GM12878 (cell line): ENCODE data around the gene ACVR2A. TPM values are rescaled to one million over a fixed set of nuclear protein-coding genes. Genes with fewer than 3 reads are reported as not detected.

Source experiments
- ATAC-seq: fragments of 200-7000 bp; cut with Tn5 transposase; 3 replicates; pipeline ENCODE4 v1.9.1; 2020; ENCODE audit warnings: mild to moderate bottlenecking, moderate library complexity
- BruUV-seq: library from RNA; stranded (reverse); fragments of 400-500 nt; replicated peaks from 2 replicates; lab custom pipeline; 2021; lab: Mats Ljungman, UMichigan
- CTCF ChIA-PET: fragments of 300-600 bp; sonication (Branson Sonifier 250); formaldehyde crosslinking; extraction: SDS; loops from one replicate; lab custom pipeline; 2021; ENCODE audit warnings: inconsistent platforms; lab: Yijun Ruan, JAX
- POLR2A ChIA-PET: fragments of 350-600 bp; formaldehyde crosslinking; extraction: SDS; loops from one replicate; lab custom pipeline; 2021; ENCODE audit warnings: inconsistent platforms; lab: Charles Lee
- RAD21 ChIA-PET: fragments of 300-600 bp; sonication (Branson Sonifier 250); formaldehyde crosslinking; loops from one replicate; lab custom pipeline; 2023; ENCODE audit warnings: antibody characterized with exemption; ENCODE audit not compliant: unreplicated experiment; lab: Charles Lee
- SMC1A ChIA-PET: fragments of 300-600 bp; sonication (Branson Sonifier 250); formaldehyde crosslinking; loops from one replicate; lab custom pipeline; 2023; ENCODE audit not compliant: unreplicated experiment, uncharacterized antibody; lab: Charles Lee
- DNase-seq: peaks from one replicate; pipeline ENCODE4 v3.0.0-alpha.2; 2011; ENCODE audit warnings: low read depth, low spot score
- FAIRE-seq: peaks from 3 replicates; lab custom pipeline; 2011; peaks lifted over from hg19 to GRCh38; lab: Jason Lieb, UNC
- H2AFZ ChIP-seq: 2 replicates; pipeline ENCODE4 v1.6.0; 2011; ENCODE audit warnings: low read depth, low read length, control low read depth; ENCODE audit not compliant: control insufficient read depth
- H3K27ac ChIP-seq: 2 replicates; pipeline ENCODE4 v1.5.1; 2011; ENCODE audit warnings: control low read depth; ENCODE audit not compliant: control insufficient read depth, insufficient read depth
- H3K27me3 ChIP-seq, 2 experiments: replicated peaks in 1 of 2; 2 replicates each; pipeline versions ENCODE4 v1.6.0 to v1.6.1; 2011; ENCODE audit warnings: low read length in 1 of 2; ENCODE audit not compliant: control insufficient read depth in 2 of 2, insufficient read depth in 2 of 2
- H3K36me3 ChIP-seq, 2 experiments: 2 replicates each; pipeline ENCODE4 v1.5.1; 2011; ENCODE audit warnings: low read length in 1 of 2; ENCODE audit not compliant: control insufficient read depth in 2 of 2, insufficient read depth in 2 of 2
- H3K4me1 ChIP-seq: 2 replicates; pipeline ENCODE4 v1.6.1; 2011; ENCODE audit warnings: mild to moderate bottlenecking, low read length, moderate library complexity, mixed read lengths; ENCODE audit not compliant: control insufficient read depth, insufficient read depth
- H3K4me2 ChIP-seq: 2 replicates; pipeline ENCODE4 v1.6.0; 2011; ENCODE audit warnings: control low read depth; ENCODE audit not compliant: control insufficient read depth, insufficient read depth
- H3K4me3 ChIP-seq: fragments of 200-600 bp; sonication (generic); 2 replicates; pipeline ENCODE4 v1.5.1; 2016
- H3K79me2 ChIP-seq: 2 replicates; pipeline ENCODE4 v1.6.0; 2011; ENCODE audit warnings: low read length; ENCODE audit not compliant: control insufficient read depth, insufficient read depth
- H3K9ac ChIP-seq: 2 replicates; pipeline ENCODE4 v1.8.0; 2011; ENCODE audit warnings: low read length, control low read depth, mixed read lengths; ENCODE audit not compliant: control insufficient read depth, insufficient read depth
- H3K9me3 ChIP-seq: replicated peaks from 3 replicates; pipeline ENCODE4 v1.5.1; 2011; ENCODE audit warnings: mild to moderate bottlenecking, low read length; ENCODE audit not compliant: control insufficient read depth, insufficient read depth
- H4K20me1 ChIP-seq: 2 replicates; pipeline ENCODE4 v1.6.0; 2011; ENCODE audit not compliant: control insufficient read depth, insufficient read depth
- BMI1 ChIP-seq: fragments of 450-650 bp; IDR thresholded peaks from 2 replicates; pipeline ENCODE4 v1.6.1; 2016; ENCODE audit warnings: mild to moderate bottlenecking, moderate library complexity, borderline replicate concordance
- IRF4 ChIP-seq: IDR thresholded peaks from 2 replicates; pipeline ENCODE4 v1.6.1; 2011; ENCODE audit warnings: low read depth, low read length
- RCOR1 ChIP-seq: conservative IDR thresholded peaks from 2 replicates; pipeline ENCODE4 v1.6.1; 2012; ENCODE audit warnings: low read depth, low read length, improper control_type of control experiment
- SMARCA5 ChIP-seq: fragments of 450-650 bp; IDR thresholded peaks from 2 replicates; pipeline ENCODE4 v1.6.1; 2017; ENCODE audit warnings: mild to moderate bottlenecking
- SPI1 ChIP-seq: IDR thresholded peaks from 2 replicates; pipeline ENCODE4 v1.6.1; 2011; ENCODE audit warnings: low read depth, mild to moderate bottlenecking, low read length, moderate library complexity, borderline replicate concordance; ENCODE audit not compliant: insufficient read depth
- SREBF2 ChIP-seq: IDR thresholded peaks from 2 replicates; pipeline ENCODE4 v1.6.1; 2012; ENCODE audit warnings: mild to moderate bottlenecking, low read length
- TCF7 ChIP-seq: IDR thresholded peaks from 2 replicates; pipeline ENCODE4 v1.6.1; 2014; ENCODE audit warnings: antibody characterized with exemption, borderline replicate concordance
- WGBS: methylation state at CpG from one replicate; pipeline ENCODE4 v1.1.6; 2016; ENCODE audit warnings: low lambda C conversion rate; ENCODE audit not compliant: insufficient replicate concordance, insufficient coverage; ENCODE audit errors: missing lambda C conversion rate; 5-methylcytosine and 5-hydroxymethylcytosine counted together
- in situ Hi-C: fragments of 300-500 bp; cut with MboI; formaldehyde crosslinking; loops from 9 replicates; pipeline ENCODE4 v1.14.3; 2018; ENCODE audit warnings: mixed read lengths
- intact Hi-C: fragments of 100-400 bp; cut with micrococcal nuclease; formaldehyde crosslinking; loops from one replicate; pipeline ENCODE4 v1.14.2; 2022; ENCODE audit not compliant: unreplicated experiment
- polyA plus RNA-seq, 11 experiments: library from polyadenylated mRNA; depleted of rRNA in 4 of 11; unstranded in 6 of 11; stranded (reverse) in 5 of 11; fragments of >200 nt; fragmentation: Nextera tagmentation in 4 of 11; fragmentation: Illumina TruSeq in 1 of 11; extraction: Ambion mirVana in 4 of 11; extraction: Trizol in 1 of 11; gene quantifications; 1 replicate in 1 of 11; 2 replicates in 10 of 11; pipeline versions ENCODE4 v1.2.1 to v1.2.3, GENCODE V29; 2011 to 2016; ENCODE audit warnings: inconsistent platforms in 2 of 11, missing spikeins in 2 of 11, low read depth in 1 of 11
- total RNA-seq, 4 experiments: library from RNA; depleted of rRNA in 3 of 4; stranded (reverse); fragments of >200 nt in 3 of 4; fragmentation: Illumina TruSeq in 1 of 4; extraction: Trizol in 1 of 4; gene quantifications; 2 replicates each; pipeline versions ENCODE4 v1.2.1 to v1.2.3, GENCODE V29; 2013 to 2021

ACVR2A gene
- total and polyA plus RNA-seq, 10 of the 15 experiments (the other 5 are each of a cell fraction or from before 2014, with no cell fraction given) = 0.42 to 3.0 (median 1.7) TPM

- BruUV-seq = no TSS peak
- ChIA-PET SMC1A (no interaction called here), RAD21 (interaction anchor here (0.5 kb wide), 1 partner anchor 20 kb away, joined by 3 read pairs; no protein-coding TSS in a partner anchor), CTCF (no interaction called here), POLR2A (no interaction called here)
- no peak overlapping the region for H2AFZ ChIP-seq
- no peaks in the 10 kb centered on the region for H3K79me2 ChIP-seq
- intact Hi-C loops (no loop called here), in situ Hi-C loops (no loop called here)
- ATAC-seq = no peak
- no peak for FAIRE-seq
- no peaks in the 10 kb centered on the region; the same call in 2 of the 3 replicates for H3K9me3 ChIP-seq
- H3K4me2 ChIP-seq = no peak overlapping the region
- H3K27ac ChIP-seq = no peak overlapping the region
- no peaks in the 10 kb centered on the region for H4K20me1 ChIP-seq
- no peak overlapping the region for H3K9ac ChIP-seq
- no peaks in the 10 kb centered on the region for H3K4me1 ChIP-seq
- no peak for TF ChIP-seq IRF4
- no peak for TF ChIP-seq BMI1
- TF ChIP-seq SREBF2 = no peak
- no peak for TF ChIP-seq TCF7
- TF ChIP-seq RCOR1 = no peak
- H3K4me3 ChIP-seq = no peak overlapping the region
- DNase-seq = no peak
- peaks cover 0 to 2% of the 10 kb centered on the region in 2 experiments; a peak in 1 of 4 replicates for H3K27me3 ChIP-seq
- H3K36me3 ChIP-seq = no peaks in the 10 kb centered on the region
These were observed 20.7 kb downstream of the ACVR2A start for GRCh38 chr2:147865560-147865959.

GRCh38 chr2:147867050-147867449, 22.2 kb downstream of the ACVR2A start:
- H3K9ac ChIP-seq = no peak overlapping the region
- H3K4me3 ChIP-seq = no peak overlapping the region
- no peaks in the 10 kb centered on the region for H3K79me2 ChIP-seq
- H3K4me1 ChIP-seq = no peaks in the 10 kb centered on the region
- BruUV-seq = no TSS peak
- FAIRE-seq (no peak), ATAC-seq (no peak), DNase-seq (no peak)
- CTCF ChIA-PET = no interaction called here
- H3K27ac ChIP-seq = no peak overlapping the region
- WGBS = 9% methylated on average over 2 of the region's 2 CpGs
- peak; percentile 41; the same call in 1 of the 2 replicates for TF ChIP-seq SPI1
- TF ChIP-seq SMARCA5 = no peak
- no peaks in the 10 kb centered on the region for H3K36me3 ChIP-seq
- in situ Hi-C loops (no loop called here), intact Hi-C loops (no loop called here)
- SMC1A ChIA-PET = interaction anchor here (0.8 kb wide), 1 partner anchor 12 kb away, joined by 4 read pairs; no protein-coding TSS in a partner anchor
- no peak overlapping the region for H3K4me2 ChIP-seq
- POLR2A ChIA-PET = no interaction called here
- H3K9me3 ChIP-seq = no peaks in the 10 kb centered on the region; the same call in 2 of the 3 replicates
- H3K27me3 ChIP-seq = no peaks in the 10 kb centered on the region
- RAD21 ChIA-PET = no interaction called here
- no peaks in the 10 kb centered on the region for H4K20me1 ChIP-seq
- H2AFZ ChIP-seq = no peak overlapping the region
